ENCODE measurements around the gene GJD4. TPM values are rescaled to one million over a fixed set of nuclear protein-coding genes. Genes with fewer than 3 reads are reported as not detected.

GJD4 gene
- total RNA-seq, 3 donors from 2014 or later = not detected

- H3K9me3 ChIP-seq = no peaks in the 10 kb centered on the region
- H3K36me3 ChIP-seq (ENCODE audit: low read depth) = no peaks in the 10 kb centered on the region
- no peak overlapping the region for H3K4me3 ChIP-seq
- ATAC-seq (no peak), DNase-seq (peak in 1 of 3 donors; percentile 18)
- intact Hi-C loops (cut with DNase I, micrococcal nuclease) = no loop called here
- no peak for TF ChIP-seq CTCF (IDR thresholded peaks at IDR 0.05)
- H3K4me1 ChIP-seq (ENCODE audit: low read depth) = no peaks in the 10 kb centered on the region
Measured at GRCh38 chr10:35598379-35598778, 6.8 kb upstream of the GJD4 start.

- Histone ChIP-seq H3K4me1 (ENCODE audit: low read depth) (no peaks in the 10 kb centered on the region), H3K36me3 (ENCODE audit: low read depth) (no peaks in the 10 kb centered on the region), H3K4me3 (no peak overlapping the region), H3K9me3 (no peaks in the 10 kb centered on the region)
- DNase-seq (no peak), ATAC-seq (no peak)
- no peak for TF ChIP-seq CTCF (IDR thresholded peaks at IDR 0.05)
- intact Hi-C loops (cut with DNase I, micrococcal nuclease) = no loop called here
Measured at GRCh38 chr10:35600193-35600592, 4.9 kb upstream of the GJD4 start.

DNA sequence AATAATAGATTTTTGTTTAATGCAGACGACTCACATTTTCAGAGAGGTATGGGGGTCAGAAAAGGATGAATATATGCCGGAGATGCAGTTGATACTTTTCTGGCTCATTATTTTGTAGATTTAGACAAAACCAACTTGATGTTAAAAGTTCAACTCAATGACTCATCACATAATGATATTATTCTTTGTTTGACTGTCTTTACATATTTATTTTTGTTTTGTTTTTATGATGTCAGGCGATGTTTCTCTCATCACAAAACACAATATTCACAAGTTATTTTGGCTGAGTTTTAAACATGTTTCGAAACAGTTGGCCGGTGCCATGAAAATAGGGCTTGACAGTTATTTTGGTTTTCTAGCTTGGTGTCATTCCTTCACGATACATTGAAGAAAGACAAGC, 1.3 kb downstream of the GJD4 start:
- peaks cover 10% of the 10 kb centered on the region for H3K4me1 ChIP-seq (ENCODE audit: low read depth)
- ATAC-seq (no peak), DNase-seq (no peak)
- no peaks in the 10 kb centered on the region for H3K9me3 ChIP-seq
- H3K36me3 ChIP-seq (ENCODE audit: low read depth) = no peaks in the 10 kb centered on the region
- no peak for TF ChIP-seq CTCF (IDR thresholded peaks at IDR 0.05)
- intact Hi-C loops (cut with DNase I, micrococcal nuclease) = no loop called here
- H3K4me3 ChIP-seq = no peak overlapping the region

DNA sequence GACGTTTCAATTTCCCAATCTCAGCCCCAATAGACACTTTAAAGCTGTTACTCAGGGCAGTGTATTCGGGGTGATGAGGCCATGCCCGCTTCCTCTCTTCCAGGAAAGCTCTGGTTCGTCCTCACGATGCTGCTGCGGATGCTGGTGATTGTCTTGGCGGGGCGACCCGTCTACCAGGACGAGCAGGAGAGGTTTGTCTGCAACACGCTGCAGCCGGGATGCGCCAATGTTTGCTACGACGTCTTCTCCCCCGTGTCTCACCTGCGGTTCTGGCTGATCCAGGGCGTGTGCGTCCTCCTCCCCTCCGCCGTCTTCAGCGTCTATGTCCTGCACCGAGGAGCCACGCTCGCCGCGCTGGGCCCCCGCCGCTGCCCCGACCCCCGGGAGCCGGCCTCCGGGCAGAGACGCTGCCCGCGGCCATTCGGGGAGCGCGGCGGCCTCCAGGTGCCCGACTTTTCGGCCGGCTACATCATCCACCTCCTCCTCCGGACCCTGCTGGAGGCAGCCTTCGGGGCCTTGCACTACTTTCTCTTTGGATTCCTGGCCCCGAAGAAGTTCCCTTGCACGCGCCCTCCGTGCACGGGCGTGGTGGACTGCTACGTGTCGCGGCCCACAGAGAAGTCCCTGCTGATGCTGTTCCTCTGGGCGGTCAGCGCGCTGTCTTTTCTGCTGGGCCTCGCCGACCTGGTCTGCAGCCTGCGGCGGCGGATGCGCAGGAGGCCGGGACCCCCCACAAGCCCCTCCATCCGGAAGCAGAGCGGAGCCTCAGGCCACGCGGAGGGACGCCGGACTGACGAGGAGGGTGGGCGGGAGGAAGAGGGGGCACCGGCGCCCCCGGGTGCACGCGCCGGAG, 2.6 kb downstream of the GJD4 start:
- TF ChIP-seq CTCF (IDR thresholded peaks at IDR 0.05) = no peak
- H3K4me3 ChIP-seq = no peak overlapping the region
- H3K9me3 ChIP-seq = no peaks in the 10 kb centered on the region
- no peaks in the 10 kb centered on the region for H3K36me3 ChIP-seq (ENCODE audit: low read depth)
- peaks cover 10% of the 10 kb centered on the region for H3K4me1 ChIP-seq (ENCODE audit: low read depth)
- intact Hi-C loops (cut with DNase I, micrococcal nuclease) = no loop called here
- ATAC-seq (no peak), DNase-seq (no peak)

GRCh38 chr10:35608328-35608672, 3.2 kb downstream of the GJD4 start:
- Histone ChIP-seq H3K4me1 (ENCODE audit: low read depth) (peaks cover 10% of the 10 kb centered on the region), H3K4me3 (no peak overlapping the region), H3K9me3 (no peaks in the 10 kb centered on the region), H3K36me3 (ENCODE audit: low read depth) (no peaks in the 10 kb centered on the region)
- no peak for DNase-seq
- no peak for TF ChIP-seq CTCF (IDR thresholded peaks at IDR 0.05)
- no peak for ATAC-seq
- intact Hi-C loops (cut with DNase I, micrococcal nuclease) = no loop called here
